GM12878 (cell line): ENCODE results near the gene SLC10A2. TPM values are rescaled to one million over a fixed set of nuclear protein-coding genes. Genes with fewer than 3 reads are reported as not detected.

Experiments used
- ATAC-seq: fragments of 200-7000 bp; cut with Tn5 transposase; 3 replicates; pipeline ENCODE4 v1.9.1; 2020; ENCODE audit warnings: mild to moderate bottlenecking, moderate library complexity
- BruUV-seq: library from RNA; stranded (reverse); fragments of 400-500 nt; replicated peaks from 2 replicates; lab custom pipeline; 2021; lab: Mats Ljungman, UMichigan
- CTCF ChIA-PET: fragments of 300-600 bp; sonication (Branson Sonifier 250); formaldehyde crosslinking; extraction: SDS; loops from one replicate; lab custom pipeline; 2021; ENCODE audit warnings: inconsistent platforms; lab: Yijun Ruan, JAX
- POLR2A ChIA-PET: fragments of 350-600 bp; formaldehyde crosslinking; extraction: SDS; loops from one replicate; lab custom pipeline; 2021; ENCODE audit warnings: inconsistent platforms; lab: Charles Lee
- RAD21 ChIA-PET: fragments of 300-600 bp; sonication (Branson Sonifier 250); formaldehyde crosslinking; loops from one replicate; lab custom pipeline; 2023; ENCODE audit warnings: antibody characterized with exemption; ENCODE audit not compliant: unreplicated experiment; lab: Charles Lee
- SMC1A ChIA-PET: fragments of 300-600 bp; sonication (Branson Sonifier 250); formaldehyde crosslinking; loops from one replicate; lab custom pipeline; 2023; ENCODE audit not compliant: unreplicated experiment, uncharacterized antibody; lab: Charles Lee
- DNase-seq: peaks from one replicate; pipeline ENCODE4 v3.0.0-alpha.2; 2011; ENCODE audit warnings: low read depth, low spot score
- FAIRE-seq: peaks from 3 replicates; lab custom pipeline; 2011; peaks lifted over from hg19 to GRCh38; lab: Jason Lieb, UNC
- H2AFZ ChIP-seq: 2 replicates; pipeline ENCODE4 v1.6.0; 2011; ENCODE audit warnings: low read depth, low read length, control low read depth; ENCODE audit not compliant: control insufficient read depth
- H3K27ac ChIP-seq: 2 replicates; pipeline ENCODE4 v1.5.1; 2011; ENCODE audit warnings: control low read depth; ENCODE audit not compliant: control insufficient read depth, insufficient read depth
- H3K27me3 ChIP-seq, 2 experiments: replicated peaks in 1 of 2; 2 replicates each; pipeline versions ENCODE4 v1.6.0 to v1.6.1; 2011; ENCODE audit warnings: low read length in 1 of 2; ENCODE audit not compliant: control insufficient read depth in 2 of 2, insufficient read depth in 2 of 2
- H3K36me3 ChIP-seq, 2 experiments: 2 replicates each; pipeline ENCODE4 v1.5.1; 2011; ENCODE audit warnings: low read length in 1 of 2; ENCODE audit not compliant: control insufficient read depth in 2 of 2, insufficient read depth in 2 of 2
- H3K4me1 ChIP-seq: 2 replicates; pipeline ENCODE4 v1.6.1; 2011; ENCODE audit warnings: mild to moderate bottlenecking, low read length, moderate library complexity, mixed read lengths; ENCODE audit not compliant: control insufficient read depth, insufficient read depth
- H3K4me2 ChIP-seq: 2 replicates; pipeline ENCODE4 v1.6.0; 2011; ENCODE audit warnings: control low read depth; ENCODE audit not compliant: control insufficient read depth, insufficient read depth
- H3K4me3 ChIP-seq: fragments of 200-600 bp; sonication (generic); 2 replicates; pipeline ENCODE4 v1.5.1; 2016
- H3K79me2 ChIP-seq: 2 replicates; pipeline ENCODE4 v1.6.0; 2011; ENCODE audit warnings: low read length; ENCODE audit not compliant: control insufficient read depth, insufficient read depth
- H3K9ac ChIP-seq: 2 replicates; pipeline ENCODE4 v1.8.0; 2011; ENCODE audit warnings: low read length, control low read depth, mixed read lengths; ENCODE audit not compliant: control insufficient read depth, insufficient read depth
- H3K9me3 ChIP-seq: replicated peaks from 3 replicates; pipeline ENCODE4 v1.5.1; 2011; ENCODE audit warnings: mild to moderate bottlenecking, low read length; ENCODE audit not compliant: control insufficient read depth, insufficient read depth
- H4K20me1 ChIP-seq: 2 replicates; pipeline ENCODE4 v1.6.0; 2011; ENCODE audit not compliant: control insufficient read depth, insufficient read depth
- E2F4 ChIP-seq: IDR thresholded peaks from 2 replicates; pipeline ENCODE4 v1.6.1; 2012; ENCODE audit warnings: low read depth, low read length, improper control_type of control experiment
- IKZF1 ChIP-seq: fragments of 450-650 bp; conservative IDR thresholded peaks from 2 replicates; pipeline ENCODE4 v1.6.1; 2017; ENCODE audit warnings: antibody characterized with exemption, mild to moderate bottlenecking
- NFYA ChIP-seq: IDR thresholded peaks from 2 replicates; pipeline ENCODE4 v1.6.1; 2011; ENCODE audit warnings: low read depth, mild to moderate bottlenecking, low read length, improper control_type of control experiment, borderline replicate concordance
- PAX5 ChIP-seq: IDR thresholded peaks from 2 replicates; pipeline ENCODE4 v1.6.1; 2011; ENCODE audit warnings: low read depth, low read length, borderline replicate concordance
- PBX3 ChIP-seq: IDR thresholded peaks from 2 replicates; pipeline ENCODE4 v1.6.1; 2011; ENCODE audit warnings: mild to moderate bottlenecking, low read depth, low read length, moderate library complexity; ENCODE audit not compliant: insufficient replicate concordance
- RBBP5 ChIP-seq: fragments of 200-600 bp; sonication (generic); conservative IDR thresholded peaks from 2 replicates; pipeline ENCODE4 v1.6.1; 2016
- RELB ChIP-seq: fragments of 450-650 bp; IDR thresholded peaks from 2 replicates; pipeline ENCODE4 v1.6.1; 2017; ENCODE audit warnings: low read depth, mild to moderate bottlenecking, moderate library complexity
- SIX5 ChIP-seq: IDR thresholded peaks from 2 replicates; pipeline ENCODE4 v1.6.1; 2011; ENCODE audit warnings: mild to moderate bottlenecking, low read depth, low read length, moderate library complexity; ENCODE audit not compliant: severe bottlenecking
- SREBF1 ChIP-seq: IDR thresholded peaks from 2 replicates; pipeline ENCODE4 v1.6.1; 2012; ENCODE audit warnings: mild to moderate bottlenecking, low read length
- YY1 ChIP-seq: IDR thresholded peaks from 2 replicates; pipeline ENCODE4 v1.6.1; 2011; ENCODE audit warnings: low read depth, mild to moderate bottlenecking, low read length
- ZNF384 ChIP-seq: IDR thresholded peaks from 2 replicates; pipeline ENCODE4 v1.6.1; 2012; ENCODE audit warnings: low read depth, mild to moderate bottlenecking, low read length, improper control_type of control experiment, borderline replicate concordance
- WGBS: methylation state at CpG from one replicate; pipeline ENCODE4 v1.1.6; 2016; ENCODE audit warnings: low lambda C conversion rate; ENCODE audit not compliant: insufficient replicate concordance, insufficient coverage; ENCODE audit errors: missing lambda C conversion rate; 5-methylcytosine and 5-hydroxymethylcytosine counted together
- in situ Hi-C: fragments of 300-500 bp; cut with MboI; formaldehyde crosslinking; loops from 9 replicates; pipeline ENCODE4 v1.14.3; 2018; ENCODE audit warnings: mixed read lengths
- intact Hi-C: fragments of 100-400 bp; cut with micrococcal nuclease; formaldehyde crosslinking; loops from one replicate; pipeline ENCODE4 v1.14.2; 2022; ENCODE audit not compliant: unreplicated experiment
- polyA plus RNA-seq, 11 experiments: library from polyadenylated mRNA; depleted of rRNA in 4 of 11; unstranded in 6 of 11; stranded (reverse) in 5 of 11; fragments of >200 nt; fragmentation: Nextera tagmentation in 4 of 11; fragmentation: Illumina TruSeq in 1 of 11; extraction: Ambion mirVana in 4 of 11; extraction: Trizol in 1 of 11; gene quantifications; 1 replicate in 1 of 11; 2 replicates in 10 of 11; pipeline versions ENCODE4 v1.2.1 to v1.2.3, GENCODE V29; 2011 to 2016; ENCODE audit warnings: inconsistent platforms in 2 of 11, missing spikeins in 2 of 11, low read depth in 1 of 11
- total RNA-seq, 4 experiments: library from RNA; depleted of rRNA in 3 of 4; stranded (reverse); fragments of >200 nt in 3 of 4; fragmentation: Illumina TruSeq in 1 of 4; extraction: Trizol in 1 of 4; gene quantifications; 2 replicates each; pipeline versions ENCODE4 v1.2.1 to v1.2.3, GENCODE V29; 2013 to 2021

The SLC10A2 gene
- total and polyA plus RNA-seq, 10 of the 15 experiments (the other 5 are each of a cell fraction or from before 2014, with no cell fraction given), result 0.01 to 0.04 (median 0.02) TPM; not detected in 7

- TF ChIP-seq ZNF384 (no peak), YY1 (no peak), SREBF1 (no peak), RELB (no peak), SIX5 (no peak), NFYA (no peak), E2F4 (no peak), PBX3 (no peak), PAX5 (no peak), RBBP5 (no peak), IKZF1 (no peak)
- ChIA-PET POLR2A (no interaction called here), SMC1A (no interaction called here), RAD21 (interaction anchor here (0.8 to 1.8 kb wide), 2 partner anchors 15 to 147 kb away, joined by 3 to 4 read pairs; no protein-coding TSS in a partner anchor), CTCF (interaction anchor here (0.6 kb wide), 1 partner anchor 1785 kb away, joined by 3 read pairs; no protein-coding TSS in a partner anchor)
- in situ Hi-C loops (no loop called here), intact Hi-C loops (no loop called here)
- no peaks in the 10 kb centered on the region for H3K27me3 ChIP-seq
- DNase-seq, result no peak
- FAIRE-seq, result no peak
- H3K27ac ChIP-seq, result no peak overlapping the region
- BruUV-seq, result no TSS peak
- H3K4me2 ChIP-seq, result no peak overlapping the region
- H3K4me3 ChIP-seq, result no peak overlapping the region
- H3K36me3 ChIP-seq, result no peaks in the 10 kb centered on the region
- H4K20me1 ChIP-seq, result no peaks in the 10 kb centered on the region
- H3K9me3 ChIP-seq, result peaks cover 8% of the 10 kb centered on the region; the same call in 2 of the 3 replicates
- 1% methylated on average over 3 of the region's 3 CpGs for WGBS
- H3K79me2 ChIP-seq, result no peaks in the 10 kb centered on the region
- no peaks in the 10 kb centered on the region for H3K4me1 ChIP-seq
- ATAC-seq, result no peak
- no peak overlapping the region for H2AFZ ChIP-seq
- H3K9ac ChIP-seq, result no peak overlapping the region
These were observed 21.1 kb upstream of the SLC10A2 start for GRCh38 chr13:103087275-103087674.
